GM23338 (cell line): ENCODE data around the gene GRSF1. TPM values are rescaled to one million over a fixed set of nuclear protein-coding genes. Genes with fewer than 3 reads are reported as not detected.

ENCODE experiments used
- CREB1 ChIP-seq: fragments of 250-450 bp; sonication (Bioruptor Pico); IDR thresholded peaks from 2 replicates; pipeline ENCODE4 v1.5.0; 2020; ENCODE audit warnings: low read depth, mild to moderate bottlenecking, moderate library complexity
- EZH2 ChIP-seq: fragments of 200-600 bp; sonication (generic); IDR thresholded peaks from one replicate; pipeline ENCODE4 v1.8.0; 2017; ENCODE audit warnings: antibody characterized with exemption, mild to moderate bottlenecking, low read depth; ENCODE audit not compliant: unreplicated experiment
- JUNB ChIP-seq: IDR thresholded peaks from one replicate; pipeline ENCODE4 v1.6.1; 2016; ENCODE audit warnings: antibody characterized with exemption; ENCODE audit not compliant: unreplicated experiment
- ZNF114 ChIP-seq: fragments of 250-450 bp; sonication (Bioruptor Pico); IDR thresholded peaks from 2 replicates; pipeline ENCODE4 v1.5.0; 2020; ENCODE audit warnings: mild to moderate bottlenecking, moderate library complexity
- ZNF462 ChIP-seq: fragments of 250-450 bp; sonication (Bioruptor Pico); IDR thresholded peaks from 2 replicates; pipeline ENCODE4 v1.5.0; 2020; ENCODE audit warnings: mild to moderate bottlenecking, moderate library complexity
- polyA plus RNA-seq: library from polyadenylated mRNA; unstranded; fragments of >200 nt; fragmentation: Nextera tagmentation; extraction: Ambion mirVana; gene quantifications from 2 replicates; pipeline ENCODE4 v1.2.1, GENCODE V29; 2016
- total RNA-seq: library from RNA; depleted of rRNA; stranded (reverse); fragments of >200 nt; shearing (Covaris generic); gene quantifications from 2 replicates; pipeline ENCODE4 v1.2.3, GENCODE V29; 2014
- TF ChIP-seq, protein P1 (sequence below): IDR thresholded peaks from one replicate; pipeline ENCODE4 v1.6.1; 2018; ENCODE audit warnings: antibody characterized with exemption; ENCODE audit not compliant: unreplicated experiment
- TF ChIP-seq, protein P2 (sequence below), 2 experiments: fragments of 200-600 bp in 1 of 2; sonication (generic) in 1 of 2; conservative IDR thresholded peaks; 2 replicates each; pipeline versions ENCODE4 v1.5.1 to v1.6.1; 2016 to 2017; ENCODE audit warnings: antibody characterized with exemption in 2 of 2, low read depth in 2 of 2, mild to moderate bottlenecking in 2 of 2, moderate library complexity in 1 of 2

GRSF1 gene
- total and polyA plus RNA-seq, 2 experiments from 2014 or later, result 77.3 to 108 TPM

DNA sequence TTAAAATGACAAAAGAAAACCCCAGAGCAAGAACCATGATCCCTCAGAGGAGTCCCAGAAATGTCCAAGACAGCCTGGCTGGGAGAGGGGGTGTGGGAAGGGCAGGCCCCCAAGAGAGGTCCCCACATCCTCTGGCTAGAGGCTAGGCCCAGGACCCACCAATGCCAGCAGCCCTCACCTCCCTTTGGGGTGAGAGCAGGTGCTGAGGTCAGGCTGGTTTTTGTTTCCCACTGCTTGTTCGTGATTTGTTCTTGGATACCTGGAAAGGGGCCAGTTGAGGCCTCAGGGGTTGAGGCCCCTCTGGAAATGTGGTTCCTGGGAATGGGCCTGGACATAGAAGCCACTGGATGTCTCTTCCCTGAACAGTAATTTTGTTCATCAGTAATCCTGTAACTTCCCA, 2.3 kb upstream of the GRSF1 start (continued):
- no peak for TF ChIP-seq ZNF462 (CRISPR knock-in tag)
- no peak for TF ChIP-seq EZH2
- TF ChIP-seq, protein P1, sequence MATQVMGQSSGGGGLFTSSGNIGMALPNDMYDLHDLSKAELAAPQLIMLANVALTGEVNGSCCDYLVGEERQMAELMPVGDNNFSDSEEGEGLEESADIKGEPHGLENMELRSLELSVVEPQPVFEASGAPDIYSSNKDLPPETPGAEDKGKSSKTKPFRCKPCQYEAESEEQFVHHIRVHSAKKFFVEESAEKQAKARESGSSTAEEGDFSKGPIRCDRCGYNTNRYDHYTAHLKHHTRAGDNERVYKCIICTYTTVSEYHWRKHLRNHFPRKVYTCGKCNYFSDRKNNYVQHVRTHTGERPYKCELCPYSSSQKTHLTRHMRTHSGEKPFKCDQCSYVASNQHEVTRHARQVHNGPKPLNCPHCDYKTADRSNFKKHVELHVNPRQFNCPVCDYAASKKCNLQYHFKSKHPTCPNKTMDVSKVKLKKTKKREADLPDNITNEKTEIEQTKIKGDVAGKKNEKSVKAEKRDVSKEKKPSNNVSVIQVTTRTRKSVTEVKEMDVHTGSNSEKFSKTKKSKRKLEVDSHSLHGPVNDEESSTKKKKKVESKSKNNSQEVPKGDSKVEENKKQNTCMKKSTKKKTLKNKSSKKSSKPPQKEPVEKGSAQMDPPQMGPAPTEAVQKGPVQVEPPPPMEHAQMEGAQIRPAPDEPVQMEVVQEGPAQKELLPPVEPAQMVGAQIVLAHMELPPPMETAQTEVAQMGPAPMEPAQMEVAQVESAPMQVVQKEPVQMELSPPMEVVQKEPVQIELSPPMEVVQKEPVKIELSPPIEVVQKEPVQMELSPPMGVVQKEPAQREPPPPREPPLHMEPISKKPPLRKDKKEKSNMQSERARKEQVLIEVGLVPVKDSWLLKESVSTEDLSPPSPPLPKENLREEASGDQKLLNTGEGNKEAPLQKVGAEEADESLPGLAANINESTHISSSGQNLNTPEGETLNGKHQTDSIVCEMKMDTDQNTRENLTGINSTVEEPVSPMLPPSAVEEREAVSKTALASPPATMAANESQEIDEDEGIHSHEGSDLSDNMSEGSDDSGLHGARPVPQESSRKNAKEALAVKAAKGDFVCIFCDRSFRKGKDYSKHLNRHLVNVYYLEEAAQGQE, result no peak
- TF ChIP-seq, protein P2, sequence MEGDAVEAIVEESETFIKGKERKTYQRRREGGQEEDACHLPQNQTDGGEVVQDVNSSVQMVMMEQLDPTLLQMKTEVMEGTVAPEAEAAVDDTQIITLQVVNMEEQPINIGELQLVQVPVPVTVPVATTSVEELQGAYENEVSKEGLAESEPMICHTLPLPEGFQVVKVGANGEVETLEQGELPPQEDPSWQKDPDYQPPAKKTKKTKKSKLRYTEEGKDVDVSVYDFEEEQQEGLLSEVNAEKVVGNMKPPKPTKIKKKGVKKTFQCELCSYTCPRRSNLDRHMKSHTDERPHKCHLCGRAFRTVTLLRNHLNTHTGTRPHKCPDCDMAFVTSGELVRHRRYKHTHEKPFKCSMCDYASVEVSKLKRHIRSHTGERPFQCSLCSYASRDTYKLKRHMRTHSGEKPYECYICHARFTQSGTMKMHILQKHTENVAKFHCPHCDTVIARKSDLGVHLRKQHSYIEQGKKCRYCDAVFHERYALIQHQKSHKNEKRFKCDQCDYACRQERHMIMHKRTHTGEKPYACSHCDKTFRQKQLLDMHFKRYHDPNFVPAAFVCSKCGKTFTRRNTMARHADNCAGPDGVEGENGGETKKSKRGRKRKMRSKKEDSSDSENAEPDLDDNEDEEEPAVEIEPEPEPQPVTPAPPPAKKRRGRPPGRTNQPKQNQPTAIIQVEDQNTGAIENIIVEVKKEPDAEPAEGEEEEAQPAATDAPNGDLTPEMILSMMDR (conservative IDR thresholded peaks at IDR 0.05; ENCODE audit: low read depth in 2 of 2), result no peak
- TF ChIP-seq CREB1 (CRISPR knock-in tag), result no peak
- no peak for TF ChIP-seq JUNB
- TF ChIP-seq ZNF114 (CRISPR knock-in tag), result no peak
